ENCODE results near the gene MYBPC1.

DNA sequence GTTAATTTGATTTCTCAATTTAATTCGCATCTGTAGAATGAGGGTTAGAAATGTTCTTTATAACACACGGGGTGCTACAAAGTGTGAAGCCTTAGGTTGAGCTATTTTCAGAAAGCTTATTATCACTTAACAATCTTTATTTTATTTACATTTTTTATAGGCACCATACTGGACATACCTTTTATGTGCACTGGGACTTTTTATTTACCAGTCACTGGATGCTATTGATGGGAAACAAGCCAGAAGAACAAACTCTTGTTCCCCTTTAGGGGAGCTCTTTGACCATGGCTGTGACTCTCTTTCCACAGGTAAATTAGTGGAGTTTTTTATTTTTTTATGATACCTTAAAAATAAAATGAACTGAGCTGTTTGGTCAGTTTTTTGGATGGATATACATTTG lies 119.2 kb downstream of the MYBPC1 start:
- TF ChIP-seq, protein P1, sequence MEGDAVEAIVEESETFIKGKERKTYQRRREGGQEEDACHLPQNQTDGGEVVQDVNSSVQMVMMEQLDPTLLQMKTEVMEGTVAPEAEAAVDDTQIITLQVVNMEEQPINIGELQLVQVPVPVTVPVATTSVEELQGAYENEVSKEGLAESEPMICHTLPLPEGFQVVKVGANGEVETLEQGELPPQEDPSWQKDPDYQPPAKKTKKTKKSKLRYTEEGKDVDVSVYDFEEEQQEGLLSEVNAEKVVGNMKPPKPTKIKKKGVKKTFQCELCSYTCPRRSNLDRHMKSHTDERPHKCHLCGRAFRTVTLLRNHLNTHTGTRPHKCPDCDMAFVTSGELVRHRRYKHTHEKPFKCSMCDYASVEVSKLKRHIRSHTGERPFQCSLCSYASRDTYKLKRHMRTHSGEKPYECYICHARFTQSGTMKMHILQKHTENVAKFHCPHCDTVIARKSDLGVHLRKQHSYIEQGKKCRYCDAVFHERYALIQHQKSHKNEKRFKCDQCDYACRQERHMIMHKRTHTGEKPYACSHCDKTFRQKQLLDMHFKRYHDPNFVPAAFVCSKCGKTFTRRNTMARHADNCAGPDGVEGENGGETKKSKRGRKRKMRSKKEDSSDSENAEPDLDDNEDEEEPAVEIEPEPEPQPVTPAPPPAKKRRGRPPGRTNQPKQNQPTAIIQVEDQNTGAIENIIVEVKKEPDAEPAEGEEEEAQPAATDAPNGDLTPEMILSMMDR (conservative IDR thresholded peaks at IDR 0.05; ENCODE audit: low read depth, low read length), result no peak
- TF ChIP-seq EZH2 (IDR thresholded peaks at IDR 0.05; ENCODE audit: low read length, unreplicated experiment), result no peak
